ENCODE data around the gene TRMT11. TPM values are rescaled to one million over a fixed set of nuclear protein-coding genes. Genes with fewer than 3 reads are reported as not detected.

The TRMT11 gene
- total RNA-seq, 1 experiment from 2014 or later = 24.2 TPM

- ChIA-PET CTCF (no interaction called here), POLR2A (ENCODE audit: unreplicated experiment) (no interaction called here)
- DNase-seq = no peak
- Histone ChIP-seq H3K4me1 (replicated peaks; ENCODE audit: insufficient read depth) (peaks cover 17% of the 10 kb centered on the region), H3K9me3 (ENCODE audit: insufficient read depth, low read depth) (no peaks in the 10 kb centered on the region), H3K36me3 (ENCODE audit: low read depth) (peaks cover 68% of the 10 kb centered on the region), H3K27ac (no peak overlapping the region), H3K27me3 (ENCODE audit: insufficient read depth, low read depth) (no peaks in the 10 kb centered on the region), H4K20me1 (ENCODE audit: insufficient read depth) (no peaks in the 10 kb centered on the region), H3K9me2 (ENCODE audit: insufficient read depth) (no peaks in the 10 kb centered on the region), H3K4me2 (no peak overlapping the region), H3K79me2 (ENCODE audit: low read depth) (no peaks in the 10 kb centered on the region), H2AFZ (no peak overlapping the region), H3K4me3 (no peak overlapping the region), H3F3A (ENCODE audit: insufficient read depth, low read depth) (peaks cover 20% of the 10 kb centered on the region)
- TF ChIP-seq CTCF (conservative IDR thresholded peaks at IDR 0.05) (no peak), EZH2 (IDR thresholded peaks at IDR 0.05; ENCODE audit: low read depth) (no peak)
- intact Hi-C loops (cut with micrococcal nuclease; ENCODE audit: unreplicated experiment) = loop anchor here (10.0 kb wide), 3 partner anchors 140 to 620 kb away; partner anchors contain the start of gene CENPW
- no TSS peak for BruUV-seq (replicated peaks)
Observed at GRCh38 chr6:126034656-126035055, 48.3 kb downstream of the TRMT11 start.

- Histone ChIP-seq H3K27ac (no peak overlapping the region), H3K9me3 (ENCODE audit: insufficient read depth, low read depth) (peaks cover 10% of the 10 kb centered on the region), H3K27me3 (ENCODE audit: insufficient read depth, low read depth) (no peaks in the 10 kb centered on the region), H3K4me3 (no peak overlapping the region), H3K79me2 (ENCODE audit: low read depth) (no peaks in the 10 kb centered on the region), H3K9me2 (ENCODE audit: insufficient read depth) (no peaks in the 10 kb centered on the region), H3F3A (ENCODE audit: insufficient read depth, low read depth) (peaks cover 15% of the 10 kb centered on the region), H3K36me3 (ENCODE audit: low read depth) (peaks cover 70% of the 10 kb centered on the region), H4K20me1 (ENCODE audit: insufficient read depth) (no peaks in the 10 kb centered on the region), H3K4me2 (no peak overlapping the region), H3K4me1 (replicated peaks; ENCODE audit: insufficient read depth) (peaks cover 28% of the 10 kb centered on the region), H2AFZ (no peak overlapping the region)
- intact Hi-C loops (cut with micrococcal nuclease; ENCODE audit: unreplicated experiment) = loop anchor here (10.0 kb wide), 3 partner anchors 139 to 619 kb away; partner anchors contain the start of gene CENPW
- ChIA-PET CTCF (no interaction called here), POLR2A (ENCODE audit: unreplicated experiment) (interaction anchor here (0.7 kb wide), 1 partner anchor 1090 kb away, joined by 3 read pairs; no protein-coding TSS in a partner anchor)
- no TSS peak for BruUV-seq (replicated peaks)
- TF ChIP-seq EZH2 (IDR thresholded peaks at IDR 0.05; ENCODE audit: low read depth) = no peak
- TF ChIP-seq CTCF (conservative IDR thresholded peaks at IDR 0.05) = no peak
- no peak for DNase-seq
Observed at GRCh38 chr6:126035764-126036163, 49.4 kb downstream of the TRMT11 start.

- Histone ChIP-seq H3K4me1 (replicated peaks; ENCODE audit: insufficient read depth) (peaks cover 37% of the 10 kb centered on the region), H3K4me2 (no peak overlapping the region), H3K9me2 (ENCODE audit: insufficient read depth) (no peaks in the 10 kb centered on the region), H4K20me1 (ENCODE audit: insufficient read depth) (no peaks in the 10 kb centered on the region), H3K27me3 (ENCODE audit: insufficient read depth, low read depth) (no peaks in the 10 kb centered on the region), H3K79me2 (ENCODE audit: low read depth) (peaks cover 6% of the 10 kb centered on the region; the same call in 1 of the 2 replicates), H3K9me3 (ENCODE audit: insufficient read depth, low read depth) (peaks cover 17% of the 10 kb centered on the region), H3K27ac (no peak overlapping the region), H2AFZ (no peak overlapping the region), H3K4me3 (no peak overlapping the region), H3K36me3 (ENCODE audit: low read depth) (peaks cover 84% of the 10 kb centered on the region), H3F3A (ENCODE audit: insufficient read depth, low read depth) (peaks cover 15% of the 10 kb centered on the region)
- DNase-seq = no peak
- ChIA-PET POLR2A (ENCODE audit: unreplicated experiment) (no interaction called here), CTCF (no interaction called here)
- no peak for TF ChIP-seq EZH2 (IDR thresholded peaks at IDR 0.05; ENCODE audit: low read depth)
- no peak for TF ChIP-seq CTCF (conservative IDR thresholded peaks at IDR 0.05)
- no TSS peak for BruUV-seq (replicated peaks)
- intact Hi-C loops (cut with micrococcal nuclease; ENCODE audit: unreplicated experiment) = loop anchor here (10.0 kb wide), 3 partner anchors 137 to 617 kb away; partner anchors contain the start of gene CENPW
Observed at GRCh38 chr6:126038234-126038633, 51.9 kb downstream of the TRMT11 start.

All from PC-9 (cell line).